ENCODE measurements around the gene MAPK10.

MAPK10 gene

DNA sequence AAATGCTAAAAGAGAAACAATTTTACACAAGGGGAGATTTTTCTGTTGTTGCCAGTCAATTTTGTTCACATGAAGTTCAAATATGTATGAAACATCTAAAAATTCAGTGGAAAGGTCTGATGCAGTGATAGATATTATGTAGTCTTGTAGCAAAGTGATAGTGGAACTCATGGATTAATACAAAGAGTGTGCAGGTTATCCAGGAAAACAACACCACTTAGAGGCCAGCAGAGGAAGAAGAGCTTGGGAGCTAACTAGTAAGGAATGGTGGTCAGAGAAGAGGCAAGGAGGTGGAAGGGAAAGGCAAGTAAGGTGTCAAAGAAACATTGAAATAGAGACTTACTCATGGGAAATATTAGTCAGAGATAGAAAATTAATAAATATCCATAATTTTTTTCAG, 395.6 kb downstream of the MAPK10 start:
- Histone ChIP-seq H3K4me3 (ENCODE audit: low read length in 2 of 2) (no peak overlapping the region), H3K9me3 (ENCODE audit: control insufficient read depth in 2 of 2, low read length in 2 of 2) (no peaks in the 10 kb centered on the region), H3K36me3 (ENCODE audit: control insufficient read depth in 2 of 2, insufficient read depth in 2 of 2, low read length in 2 of 2) (no peaks in the 10 kb centered on the region), H3K9ac (ENCODE audit: low read length in 2 of 2) (no peak overlapping the region), H3K4me1 (ENCODE audit: control insufficient read depth, insufficient read depth, low read length) (no peaks in the 10 kb centered on the region), H3K27me3 (ENCODE audit: control insufficient read depth in 1 of 2, insufficient read depth in 2 of 2, low read length in 2 of 2) (no peaks in the 10 kb centered on the region), H3K27ac (ENCODE audit: low read length) (no peak overlapping the region)

DNA sequence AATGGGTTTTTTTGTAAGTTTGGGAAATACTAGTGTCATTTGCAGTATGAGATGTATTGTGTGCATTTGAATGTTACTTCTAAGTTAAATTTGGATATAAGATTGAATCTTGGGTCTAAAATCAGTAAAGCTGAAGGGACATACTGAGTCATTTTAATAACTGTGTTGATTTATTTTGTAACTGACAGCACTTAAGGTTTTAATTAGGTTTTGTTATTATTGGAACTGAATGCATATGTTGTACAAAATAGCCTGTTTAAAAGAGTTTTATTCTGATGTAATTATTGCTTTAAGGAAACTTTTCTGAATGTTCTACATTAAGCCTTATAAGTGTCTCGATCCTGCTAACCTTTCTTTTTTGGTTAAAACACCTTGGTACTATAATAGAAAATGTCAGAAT, 396.6 kb downstream of the MAPK10 start:
- no peak overlapping the region for H3K9ac ChIP-seq (ENCODE audit: low read length in 2 of 2)
- no peaks in the 10 kb centered on the region for H3K36me3 ChIP-seq (ENCODE audit: control insufficient read depth in 2 of 2, insufficient read depth in 2 of 2, low read length in 2 of 2)
- H3K27ac ChIP-seq (ENCODE audit: low read length): no peak overlapping the region
- H3K9me3 ChIP-seq (ENCODE audit: control insufficient read depth in 2 of 2, low read length in 2 of 2): no peaks in the 10 kb centered on the region
- H3K4me3 ChIP-seq (ENCODE audit: low read length in 2 of 2): no peak overlapping the region
- no peaks in the 10 kb centered on the region for H3K27me3 ChIP-seq (ENCODE audit: control insufficient read depth in 1 of 2, insufficient read depth in 2 of 2, low read length in 2 of 2)
- H3K4me1 ChIP-seq (ENCODE audit: control insufficient read depth, insufficient read depth, low read length): no peaks in the 10 kb centered on the region

DNA sequence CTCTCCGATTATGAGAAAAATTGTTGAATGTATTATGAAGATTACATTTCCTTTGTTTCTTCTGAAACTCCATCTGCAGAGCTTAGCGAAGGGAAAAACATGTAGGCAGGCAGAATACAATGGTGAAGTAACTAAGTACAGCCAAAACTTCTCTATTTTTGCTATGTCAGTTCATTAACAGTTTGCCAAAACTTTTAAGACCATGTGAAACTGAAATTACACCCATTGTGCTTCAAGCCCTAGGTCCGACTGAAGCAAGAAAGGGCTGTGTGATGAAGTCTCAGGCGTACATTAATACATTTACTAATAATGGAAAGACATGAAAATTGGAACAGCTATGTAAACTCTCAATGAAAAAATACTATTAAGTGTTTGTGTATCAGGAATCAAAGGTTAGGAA, 398.0 kb downstream of the MAPK10 start:
- Histone ChIP-seq H3K27ac (ENCODE audit: low read length) (no peak overlapping the region), H3K27me3 (ENCODE audit: control insufficient read depth in 1 of 2, insufficient read depth in 2 of 2, low read length in 2 of 2) (no peaks in the 10 kb centered on the region), H3K9me3 (ENCODE audit: control insufficient read depth in 2 of 2, low read length in 2 of 2) (no peaks in the 10 kb centered on the region), H3K4me1 (ENCODE audit: control insufficient read depth, insufficient read depth, low read length) (no peaks in the 10 kb centered on the region), H3K36me3 (ENCODE audit: control insufficient read depth in 2 of 2, insufficient read depth in 2 of 2, low read length in 2 of 2) (no peaks in the 10 kb centered on the region), H3K4me3 (ENCODE audit: low read length in 2 of 2) (no peak overlapping the region), H3K9ac (ENCODE audit: low read length in 2 of 2) (no peak overlapping the region)

DNA sequence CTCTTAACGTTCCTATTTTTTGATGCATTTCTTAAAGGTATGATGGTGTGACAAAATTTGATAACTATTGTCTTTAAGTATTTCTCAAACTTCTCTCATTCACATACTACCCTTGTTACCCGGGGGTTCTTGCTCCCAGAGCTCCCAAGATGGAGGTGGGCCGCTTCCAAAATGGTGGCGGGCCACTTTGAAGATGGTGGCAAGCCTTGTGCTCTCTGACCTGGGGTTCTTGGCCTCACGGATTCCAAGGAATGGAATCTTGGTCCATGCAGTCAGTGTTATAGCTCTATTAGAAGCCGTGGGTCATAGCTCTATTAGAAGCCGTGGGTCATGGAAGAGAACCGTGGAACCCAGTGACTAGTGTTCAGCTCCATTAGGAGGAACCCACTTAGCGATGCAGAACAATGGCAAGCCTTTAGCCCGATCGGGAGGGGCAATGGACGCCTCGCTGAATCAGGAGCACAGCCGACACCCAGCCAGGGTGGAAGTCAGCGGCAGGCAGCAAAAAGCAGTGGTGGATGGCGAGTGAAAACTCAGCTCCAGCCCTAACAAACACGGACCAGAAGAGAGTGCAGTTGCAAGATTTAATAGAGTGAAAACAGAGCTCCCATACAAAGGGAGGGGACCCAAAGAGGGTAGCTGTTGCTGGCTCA, 403.4 kb downstream of the MAPK10 start:
- Histone ChIP-seq H3K9ac (ENCODE audit: low read length in 2 of 2) (no peak overlapping the region), H3K9me3 (ENCODE audit: control insufficient read depth in 2 of 2, low read length in 2 of 2) (no peaks in the 10 kb centered on the region), H3K27me3 (ENCODE audit: control insufficient read depth in 1 of 2, insufficient read depth in 2 of 2, low read length in 2 of 2) (no peaks in the 10 kb centered on the region), H3K4me3 (ENCODE audit: low read length in 2 of 2) (no peak overlapping the region), H3K4me1 (ENCODE audit: control insufficient read depth, insufficient read depth, low read length) (peaks cover 3% of the 10 kb centered on the region), H3K27ac (ENCODE audit: low read length) (no peak overlapping the region), H3K36me3 (ENCODE audit: control insufficient read depth in 2 of 2, insufficient read depth in 2 of 2, low read length in 2 of 2) (no peaks in the 10 kb centered on the region)

DNA sequence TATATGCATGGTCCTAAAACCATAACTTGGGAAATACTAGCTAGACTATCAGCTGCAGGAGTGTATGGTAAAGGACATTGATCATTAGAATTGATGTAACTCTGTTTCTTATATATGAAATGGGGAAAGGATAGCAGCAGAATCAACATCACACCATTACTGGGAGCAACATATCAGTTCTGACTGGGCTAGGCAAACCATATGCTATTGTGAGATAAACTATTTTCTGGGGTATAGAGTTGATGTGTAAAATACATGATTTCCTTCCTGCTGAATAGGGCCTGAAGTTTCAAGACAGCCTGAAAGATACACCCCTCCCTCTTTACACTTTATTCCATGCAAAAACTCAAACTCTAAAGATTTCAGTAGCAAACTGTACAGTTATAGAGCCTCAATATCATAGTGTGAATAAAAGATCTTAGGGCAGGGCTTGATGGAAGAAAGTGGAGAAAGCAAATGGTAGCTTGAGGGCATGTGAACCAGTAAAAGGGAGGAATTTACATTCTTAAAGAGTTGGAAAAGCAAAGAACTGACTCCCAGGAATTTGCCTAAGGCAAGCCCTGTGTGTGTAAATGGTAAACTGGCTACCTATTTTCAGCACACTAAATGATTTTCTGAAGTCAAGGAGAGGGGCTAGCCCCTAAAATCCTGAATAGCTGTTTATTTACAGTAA, 404.1 kb downstream of the MAPK10 start:
- Histone ChIP-seq H3K4me3 (ENCODE audit: low read length in 2 of 2) (no peak overlapping the region), H3K27ac (ENCODE audit: low read length) (no peak overlapping the region), H3K9ac (ENCODE audit: low read length in 2 of 2) (no peak overlapping the region), H3K9me3 (ENCODE audit: control insufficient read depth in 2 of 2, low read length in 2 of 2) (no peaks in the 10 kb centered on the region), H3K27me3 (ENCODE audit: control insufficient read depth in 1 of 2, insufficient read depth in 2 of 2, low read length in 2 of 2) (no peaks in the 10 kb centered on the region), H3K36me3 (ENCODE audit: control insufficient read depth in 2 of 2, insufficient read depth in 2 of 2, low read length in 2 of 2) (no peaks in the 10 kb centered on the region), H3K4me1 (ENCODE audit: control insufficient read depth, insufficient read depth, low read length) (peaks cover 3% of the 10 kb centered on the region)

DNA sequence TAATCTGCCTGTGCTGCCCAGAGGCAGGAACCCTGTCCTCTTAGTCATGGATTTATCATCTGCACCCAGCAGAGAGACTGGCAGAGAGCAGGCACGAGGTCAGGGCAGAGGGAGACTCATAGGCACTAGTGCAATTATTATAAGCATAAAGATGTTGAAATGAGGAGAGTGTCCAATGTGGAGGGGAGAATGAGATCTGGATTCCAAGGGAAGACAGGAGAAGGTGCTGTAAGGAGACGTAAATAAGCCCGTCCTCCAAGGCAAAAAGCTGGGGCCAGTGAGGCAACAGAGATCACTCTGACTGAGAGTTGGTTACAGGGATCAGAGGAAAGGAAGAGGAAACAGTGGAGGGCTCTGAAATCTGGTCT, 406.2 kb downstream of the MAPK10 start:
- Histone ChIP-seq H3K36me3 (ENCODE audit: control insufficient read depth in 2 of 2, insufficient read depth in 2 of 2, low read length in 2 of 2) (no peaks in the 10 kb centered on the region), H3K9ac (ENCODE audit: low read length in 2 of 2) (no peak overlapping the region), H3K9me3 (ENCODE audit: control insufficient read depth in 2 of 2, low read length in 2 of 2) (no peaks in the 10 kb centered on the region), H3K27ac (ENCODE audit: low read length) (no peak overlapping the region), H3K27me3 (ENCODE audit: control insufficient read depth in 1 of 2, insufficient read depth in 2 of 2, low read length in 2 of 2) (no peaks in the 10 kb centered on the region), H3K4me1 (ENCODE audit: control insufficient read depth, insufficient read depth, low read length) (peaks cover 3% of the 10 kb centered on the region), H3K4me3 (ENCODE audit: low read length in 2 of 2) (no peak overlapping the region)

DNA sequence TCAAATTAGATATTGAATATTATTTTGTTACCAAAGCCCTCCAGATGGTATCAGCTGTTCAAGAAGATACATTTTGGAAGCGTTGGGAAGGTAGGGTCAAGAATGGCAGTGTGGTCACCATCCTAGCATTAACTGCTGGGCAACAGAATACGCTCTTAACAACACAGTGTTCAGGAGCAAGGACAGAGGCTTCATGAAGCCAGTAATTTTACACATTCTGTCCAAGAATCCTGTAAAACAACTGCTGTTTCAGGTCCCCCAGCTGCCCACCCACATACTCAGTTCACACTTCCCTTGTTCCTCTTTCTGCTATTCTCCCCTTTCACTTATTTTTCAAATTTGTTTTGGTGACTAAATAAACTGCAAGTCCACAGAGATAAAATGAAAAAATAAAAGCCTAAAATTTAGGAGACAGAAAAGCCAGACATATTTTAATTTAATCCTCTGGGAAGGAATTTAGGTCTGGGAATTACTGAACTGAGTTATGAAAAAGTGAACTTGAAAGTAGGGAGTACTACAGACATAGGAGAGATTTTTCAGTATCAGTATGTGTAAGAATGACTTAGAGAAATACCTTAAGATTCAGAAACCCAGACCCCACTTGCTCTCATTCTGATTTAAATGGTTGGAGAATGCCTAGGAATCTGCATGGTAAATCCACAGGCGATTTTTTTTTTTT, 406.7 kb downstream of the MAPK10 start:
- Histone ChIP-seq H3K9ac (ENCODE audit: low read length in 2 of 2) (no peak overlapping the region), H3K4me3 (ENCODE audit: low read length in 2 of 2) (no peak overlapping the region), H3K27me3 (ENCODE audit: control insufficient read depth in 1 of 2, insufficient read depth in 2 of 2, low read length in 2 of 2) (no peaks in the 10 kb centered on the region), H3K27ac (ENCODE audit: low read length) (no peak overlapping the region), H3K36me3 (ENCODE audit: control insufficient read depth in 2 of 2, insufficient read depth in 2 of 2, low read length in 2 of 2) (no peaks in the 10 kb centered on the region), H3K4me1 (ENCODE audit: control insufficient read depth, insufficient read depth, low read length) (peaks cover 3% of the 10 kb centered on the region), H3K9me3 (ENCODE audit: control insufficient read depth in 2 of 2, low read length in 2 of 2) (no peaks in the 10 kb centered on the region)

DNA sequence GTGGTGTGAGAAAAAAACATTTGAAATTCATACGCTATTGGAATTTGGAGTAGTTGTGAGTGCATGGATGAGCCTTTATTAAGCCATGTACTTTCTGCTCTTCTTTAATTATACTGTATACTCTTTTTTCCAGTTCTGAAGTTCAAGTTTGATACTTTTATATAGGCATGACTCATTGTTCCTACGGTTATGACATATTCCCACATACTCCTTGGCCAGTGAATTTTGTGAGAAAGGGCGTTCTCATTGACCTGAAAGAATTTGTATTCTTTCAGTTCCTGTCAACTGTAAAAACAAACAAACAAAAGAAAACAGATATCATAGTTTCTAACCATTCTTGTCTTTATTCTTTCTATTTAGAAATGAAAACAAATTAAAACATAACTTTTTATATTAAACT, 407.3 kb downstream of the MAPK10 start:
- Histone ChIP-seq H3K9me3 (ENCODE audit: control insufficient read depth in 2 of 2, low read length in 2 of 2) (no peaks in the 10 kb centered on the region), H3K36me3 (ENCODE audit: control insufficient read depth in 2 of 2, insufficient read depth in 2 of 2, low read length in 2 of 2) (no peaks in the 10 kb centered on the region), H3K4me3 (ENCODE audit: low read length in 2 of 2) (no peak overlapping the region), H3K9ac (ENCODE audit: low read length in 2 of 2) (no peak overlapping the region), H3K4me1 (ENCODE audit: control insufficient read depth, insufficient read depth, low read length) (peaks cover 3% of the 10 kb centered on the region), H3K27ac (ENCODE audit: low read length) (no peak overlapping the region), H3K27me3 (ENCODE audit: control insufficient read depth in 1 of 2, insufficient read depth in 2 of 2, low read length in 2 of 2) (no peaks in the 10 kb centered on the region)

DNA sequence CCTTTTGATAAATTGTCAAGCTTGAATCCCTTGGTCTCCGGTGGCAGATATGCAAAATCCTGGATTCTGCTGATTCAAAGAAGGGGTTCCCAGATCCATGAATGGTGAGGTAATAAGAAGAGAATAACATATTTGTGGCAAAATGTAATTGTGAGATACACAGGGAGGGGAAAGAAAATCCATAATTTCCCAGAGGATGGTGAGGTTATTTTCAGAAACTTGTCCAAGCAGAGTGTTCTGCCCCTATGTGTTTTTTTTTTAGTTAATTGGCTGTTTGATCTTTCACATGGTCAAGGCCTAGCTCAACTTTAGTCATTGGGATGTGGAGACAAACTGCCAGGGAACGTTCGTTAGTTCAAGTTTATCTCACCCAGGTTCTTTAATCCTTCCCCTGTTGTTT, 408.8 kb downstream of the MAPK10 start:
- no peak overlapping the region for H3K27ac ChIP-seq (ENCODE audit: low read length)
- H3K36me3 ChIP-seq (ENCODE audit: control insufficient read depth in 2 of 2, insufficient read depth in 2 of 2, low read length in 2 of 2): no peaks in the 10 kb centered on the region
- H3K4me3 ChIP-seq (ENCODE audit: low read length in 2 of 2): no peak overlapping the region
- H3K9ac ChIP-seq (ENCODE audit: low read length in 2 of 2): no peak overlapping the region
- H3K9me3 ChIP-seq (ENCODE audit: control insufficient read depth in 2 of 2, low read length in 2 of 2): no peaks in the 10 kb centered on the region
- H3K27me3 ChIP-seq (ENCODE audit: control insufficient read depth in 1 of 2, insufficient read depth in 2 of 2, low read length in 2 of 2): no peaks in the 10 kb centered on the region
- H3K4me1 ChIP-seq (ENCODE audit: control insufficient read depth, insufficient read depth, low read length): peaks cover 3% of the 10 kb centered on the region

DNA sequence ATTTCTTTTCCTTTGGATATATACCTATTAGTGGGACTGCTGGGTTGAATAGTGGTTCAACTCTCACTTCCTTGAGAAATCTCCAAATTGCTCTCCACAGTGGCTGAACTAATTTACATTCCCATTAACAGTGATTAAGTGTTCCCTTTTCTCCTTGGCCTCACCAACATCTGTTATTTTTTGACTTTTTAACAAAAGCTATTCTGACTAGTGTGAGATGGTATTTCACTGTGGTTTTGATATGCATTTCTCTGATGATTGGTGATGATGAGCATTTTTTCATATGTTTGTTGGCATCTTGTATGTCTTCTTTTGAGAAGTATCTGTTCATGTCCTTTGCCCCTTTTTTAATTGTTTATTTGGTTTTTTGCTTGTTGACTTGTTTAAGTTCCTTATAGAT, 413.0 kb downstream of the MAPK10 start:
- H3K4me1 ChIP-seq (ENCODE audit: control insufficient read depth, insufficient read depth, low read length): no peaks in the 10 kb centered on the region
- no peak overlapping the region for H3K27ac ChIP-seq (ENCODE audit: low read length)
- H3K9me3 ChIP-seq (ENCODE audit: control insufficient read depth in 2 of 2, low read length in 2 of 2): no peaks in the 10 kb centered on the region
- H3K4me3 ChIP-seq (ENCODE audit: low read length in 2 of 2): no peak overlapping the region
- H3K27me3 ChIP-seq (ENCODE audit: control insufficient read depth in 1 of 2, insufficient read depth in 2 of 2, low read length in 2 of 2): no peaks in the 10 kb centered on the region
- H3K36me3 ChIP-seq (ENCODE audit: control insufficient read depth in 2 of 2, insufficient read depth in 2 of 2, low read length in 2 of 2): no peaks in the 10 kb centered on the region
- H3K9ac ChIP-seq (ENCODE audit: low read length in 2 of 2): no peak overlapping the region

DNA sequence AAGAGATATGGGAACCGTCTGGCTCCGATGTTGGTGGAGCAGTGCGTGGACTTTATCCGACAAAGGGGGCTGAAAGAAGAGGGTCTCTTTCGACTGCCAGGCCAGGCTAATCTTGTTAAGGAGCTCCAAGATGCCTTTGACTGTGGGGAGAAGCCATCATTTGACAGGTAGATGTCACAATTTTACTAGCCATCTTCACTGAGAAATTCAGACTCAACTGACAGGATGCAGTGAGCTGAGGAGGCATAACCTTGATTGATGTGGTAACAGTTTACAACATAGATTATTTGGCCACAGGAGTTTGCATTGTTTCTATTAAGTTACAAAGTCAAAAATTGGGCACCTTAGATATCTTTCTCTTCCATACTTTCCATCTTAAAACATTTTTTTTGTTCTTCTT, 417.7 kb downstream of the MAPK10 start:
- Histone ChIP-seq H3K36me3 (ENCODE audit: control insufficient read depth in 2 of 2, insufficient read depth in 2 of 2, low read length in 2 of 2) (no peaks in the 10 kb centered on the region), H3K4me3 (ENCODE audit: low read length in 2 of 2) (no peak overlapping the region), H3K9me3 (ENCODE audit: control insufficient read depth in 2 of 2, low read length in 2 of 2) (no peaks in the 10 kb centered on the region), H3K27ac (ENCODE audit: low read length) (no peak overlapping the region), H3K9ac (ENCODE audit: low read length in 2 of 2) (no peak overlapping the region), H3K27me3 (ENCODE audit: control insufficient read depth in 1 of 2, insufficient read depth in 2 of 2, low read length in 2 of 2) (no peaks in the 10 kb centered on the region), H3K4me1 (ENCODE audit: control insufficient read depth, insufficient read depth, low read length) (no peaks in the 10 kb centered on the region)
